Colonic mucosa (tissue), 4 donors: ENCODE data around the gene SEMA6D. TPM values are rescaled to one million over a fixed set of nuclear protein-coding genes. Genes with fewer than 3 reads are reported as not detected.

ENCODE experiments used
- DNase-seq: peaks from one replicate; pipeline ENCODE4 v3.0.0-alpha.2; 2020
- H3K27ac ChIP-seq: fragments of 200-600 bp; one replicate; pipeline ENCODE4 v1.8.0; 2021
- H3K27me3 ChIP-seq: fragments of 200-600 bp; one replicate; pipeline ENCODE4 v1.8.0; 2021
- H3K36me3 ChIP-seq: fragments of 200-600 bp; one replicate; pipeline ENCODE4 v1.8.0; 2021
- H3K4me1 ChIP-seq: fragments of 200-600 bp; one replicate; pipeline ENCODE4 v1.8.0; 2021; ENCODE audit warnings: mild to moderate bottlenecking
- H3K4me3 ChIP-seq: fragments of 200-600 bp; one replicate; pipeline ENCODE4 v1.8.0; 2021
- H3K9ac ChIP-seq, 2 donors: one replicate each; pipeline ENCODE4 v1.7.0; 2013; ENCODE audit warnings: control low read depth in 2 of 2, low read depth in 2 of 2, low read length in 2 of 2
- H3K9me3 ChIP-seq: fragments of 200-600 bp; one replicate; pipeline ENCODE4 v1.8.0; 2021
- intact Hi-C: fragments of 100-400 bp; cut with DNase I; formaldehyde crosslinking; loops from one replicate; pipeline ENCODE4 v1.14.1; 2022
- total RNA-seq, 2 donors: library from RNA; stranded (reverse); fragmentation: NEBNext Ultra II Directional in 1 of 2; extraction: Animal tissue kit (Norgen Biotek cat#: 25700) in 1 of 2; gene quantifications; one replicate each; pipeline ENCODE4 v1.2.1, GENCODE V29; 2021
- TF ChIP-seq, protein P1 (sequence below): fragments of 200-600 bp; IDR thresholded peaks from one replicate; pipeline ENCODE4 v1.8.0; 2022; ENCODE audit warnings: antibody characterized with exemption, mild to moderate bottlenecking
- donor health status: healthy.
- donor health status: DM: no; HTN: no; CAD: no.
- donor health status: DM: no; HTN: no; CAD: no.

Gene SEMA6D
- total RNA-seq, 2 donors from 2014 or later: 26.4 to 34.7 TPM

DNA sequence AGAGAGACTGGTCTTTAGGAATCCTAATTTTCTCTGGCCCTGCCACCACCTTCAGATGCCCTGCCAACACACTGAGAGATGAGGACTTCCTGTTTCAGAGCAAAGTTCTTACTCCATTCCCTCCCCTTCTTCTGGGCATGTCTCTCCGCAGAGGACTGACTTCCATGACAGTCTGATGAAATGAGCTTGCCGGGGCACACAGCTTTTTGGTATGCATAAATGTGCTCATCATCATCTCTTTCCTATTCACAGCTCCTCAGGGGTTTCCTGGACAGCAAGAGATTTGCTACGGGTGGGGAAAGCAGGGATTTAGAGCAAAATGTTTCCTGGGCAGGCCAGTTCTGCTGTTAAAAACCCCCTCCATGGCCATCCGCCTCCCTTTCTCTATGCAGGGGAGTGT is 27.6 kb upstream of the SEMA6D start:
- no peaks in the 10 kb centered on the region for H3K9me3 ChIP-seq
- intact Hi-C loops: no loop called here
- H3K4me1 ChIP-seq: no peaks in the 10 kb centered on the region
- no peaks in the 10 kb centered on the region for H3K36me3 ChIP-seq
- H3K4me3 ChIP-seq: no peak overlapping the region
- no peaks in the 10 kb centered on the region for H3K27me3 ChIP-seq
- H3K9ac ChIP-seq: no peak overlapping the region
- no peak overlapping the region for H3K27ac ChIP-seq
- TF ChIP-seq, protein P1, sequence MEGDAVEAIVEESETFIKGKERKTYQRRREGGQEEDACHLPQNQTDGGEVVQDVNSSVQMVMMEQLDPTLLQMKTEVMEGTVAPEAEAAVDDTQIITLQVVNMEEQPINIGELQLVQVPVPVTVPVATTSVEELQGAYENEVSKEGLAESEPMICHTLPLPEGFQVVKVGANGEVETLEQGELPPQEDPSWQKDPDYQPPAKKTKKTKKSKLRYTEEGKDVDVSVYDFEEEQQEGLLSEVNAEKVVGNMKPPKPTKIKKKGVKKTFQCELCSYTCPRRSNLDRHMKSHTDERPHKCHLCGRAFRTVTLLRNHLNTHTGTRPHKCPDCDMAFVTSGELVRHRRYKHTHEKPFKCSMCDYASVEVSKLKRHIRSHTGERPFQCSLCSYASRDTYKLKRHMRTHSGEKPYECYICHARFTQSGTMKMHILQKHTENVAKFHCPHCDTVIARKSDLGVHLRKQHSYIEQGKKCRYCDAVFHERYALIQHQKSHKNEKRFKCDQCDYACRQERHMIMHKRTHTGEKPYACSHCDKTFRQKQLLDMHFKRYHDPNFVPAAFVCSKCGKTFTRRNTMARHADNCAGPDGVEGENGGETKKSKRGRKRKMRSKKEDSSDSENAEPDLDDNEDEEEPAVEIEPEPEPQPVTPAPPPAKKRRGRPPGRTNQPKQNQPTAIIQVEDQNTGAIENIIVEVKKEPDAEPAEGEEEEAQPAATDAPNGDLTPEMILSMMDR: no peak
- no peak for DNase-seq

DNA sequence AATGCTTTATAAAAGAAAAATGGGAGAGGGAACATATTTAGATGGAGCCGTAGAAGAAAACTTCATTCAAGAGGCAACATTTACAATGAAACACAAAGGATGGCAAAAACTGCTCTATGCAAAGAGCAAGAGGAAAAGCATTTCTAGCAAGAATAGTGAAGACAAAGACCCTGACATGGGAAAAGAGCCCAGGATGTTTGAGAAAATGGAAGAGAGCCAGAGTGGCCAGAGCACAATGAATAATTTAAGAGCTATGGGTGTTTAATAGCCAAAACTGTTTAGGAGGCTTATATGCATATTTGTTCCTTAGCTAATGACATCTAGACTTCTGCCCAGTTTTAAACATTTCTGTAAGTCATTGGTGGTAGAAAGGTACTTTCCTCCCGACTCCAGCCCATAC is 25.4 kb upstream of the SEMA6D start:
- no peaks in the 10 kb centered on the region for H3K27me3 ChIP-seq
- no peak overlapping the region for H3K9ac ChIP-seq

DNA sequence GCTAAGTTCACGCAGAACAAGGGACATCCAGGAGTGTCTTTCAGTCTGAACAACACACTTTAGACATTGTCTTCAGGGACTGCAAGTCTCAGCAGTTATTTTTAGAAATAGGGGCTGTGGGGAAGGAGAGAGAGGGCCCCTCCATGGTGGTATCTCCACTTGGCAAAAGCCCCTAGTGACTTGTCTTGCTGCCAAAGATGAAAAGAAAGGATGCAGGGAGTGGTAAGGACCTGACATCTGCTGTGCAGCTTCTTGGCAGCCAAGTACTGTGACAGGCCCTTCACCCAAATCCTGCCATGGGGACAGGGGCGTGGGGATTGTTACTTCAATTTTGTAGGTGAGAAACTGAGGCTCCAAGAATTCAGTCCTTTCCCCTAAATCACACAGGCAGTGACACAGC is 21.0 kb upstream of the SEMA6D start:
- H3K9me3 ChIP-seq: no peaks in the 10 kb centered on the region
- intact Hi-C loops: no loop called here
- H3K27me3 ChIP-seq: no peaks in the 10 kb centered on the region
- no peak overlapping the region for H3K27ac ChIP-seq
- TF ChIP-seq, protein P1: no peak
- no peak for DNase-seq
- H3K4me1 ChIP-seq: no peaks in the 10 kb centered on the region
- no peak overlapping the region for H3K9ac ChIP-seq
- no peaks in the 10 kb centered on the region for H3K36me3 ChIP-seq
- H3K4me3 ChIP-seq: no peak overlapping the region

More for the DNA sequence above, 25.4 kb upstream of the SEMA6D start:
- intact Hi-C loops: no loop called here
- H3K4me1 ChIP-seq: no peaks in the 10 kb centered on the region
- H3K9me3 ChIP-seq: no peaks in the 10 kb centered on the region
- H3K36me3 ChIP-seq: no peaks in the 10 kb centered on the region
- DNase-seq: no peak
- H3K27ac ChIP-seq: no peak overlapping the region
- no peak overlapping the region for H3K4me3 ChIP-seq
- TF ChIP-seq, protein P1: no peak

DNA sequence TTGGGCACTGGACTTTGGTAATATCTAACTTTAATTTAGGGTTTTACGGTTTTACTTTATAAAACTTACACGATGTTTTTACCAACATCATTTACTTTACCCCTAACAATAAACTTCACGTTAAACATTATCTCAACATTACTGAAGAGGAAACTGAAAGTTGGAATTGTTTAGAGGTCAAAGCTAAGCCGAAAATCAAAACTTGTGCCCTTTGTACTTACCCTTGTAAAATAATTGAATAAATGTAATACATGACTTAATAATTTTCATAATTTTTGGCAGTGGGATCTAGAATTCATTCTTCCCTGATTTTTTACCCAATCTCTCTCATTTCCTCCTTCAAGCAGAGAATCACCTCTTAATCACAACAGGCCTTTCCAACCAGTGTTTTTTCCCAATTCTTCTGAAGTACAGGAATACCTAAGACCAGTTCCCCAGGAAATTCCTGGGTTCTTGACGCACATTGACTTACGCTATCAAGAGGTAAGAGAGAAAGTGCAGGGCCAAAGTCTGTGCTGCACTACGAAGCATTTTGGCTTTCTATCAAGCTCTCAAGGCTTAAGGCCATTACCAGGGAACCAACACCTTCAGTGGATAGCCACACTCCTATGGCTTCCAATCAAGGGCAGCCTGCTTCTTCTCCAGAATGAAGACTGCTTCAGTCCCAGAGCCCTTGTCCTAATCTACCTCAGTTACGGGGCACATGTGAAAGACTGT is 11.9 kb upstream of the SEMA6D start:
- Histone ChIP-seq H3K4me3 (no peak overlapping the region), H3K4me1 (no peaks in the 10 kb centered on the region), H3K27ac (peak overlapping the region; percentile 70), H3K36me3 (no peaks in the 10 kb centered on the region), H3K9ac (peak overlapping the region in 1 of 2 donors; percentile 38), H3K9me3 (no peaks in the 10 kb centered on the region), H3K27me3 (no peaks in the 10 kb centered on the region)
- peak; percentile 32 for DNase-seq
- intact Hi-C loops: no loop called here
- TF ChIP-seq, protein P1: no peak

DNA sequence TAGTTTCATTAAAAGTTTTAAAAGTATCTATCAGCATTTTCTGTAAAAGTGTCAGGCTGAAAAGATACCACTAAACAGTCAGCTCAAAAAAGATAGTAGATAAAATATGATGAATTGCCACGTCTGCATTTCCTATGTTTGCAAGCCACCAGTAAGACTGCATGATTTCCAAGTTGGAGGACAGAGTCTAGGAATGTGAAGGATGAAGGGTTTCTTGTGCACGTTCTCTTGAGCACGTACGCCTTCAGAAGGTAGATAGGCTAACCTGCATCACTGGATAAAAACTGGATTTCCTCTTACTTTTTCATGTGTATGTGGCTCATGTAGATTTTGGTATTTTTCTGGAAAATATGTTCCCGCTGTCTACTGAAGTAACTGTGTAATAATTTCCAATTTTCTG is 9.9 kb upstream of the SEMA6D start:
- no peaks in the 10 kb centered on the region for H3K27me3 ChIP-seq
- H3K9ac ChIP-seq: peak overlapping the region in 1 of 2 donors; percentile 43
- no peaks in the 10 kb centered on the region for H3K36me3 ChIP-seq
- TF ChIP-seq, protein P1: no peak
- H3K27ac ChIP-seq: peak overlapping the region; percentile 70
- H3K4me1 ChIP-seq: no peaks in the 10 kb centered on the region
- no peak overlapping the region for H3K4me3 ChIP-seq
- H3K9me3 ChIP-seq: no peaks in the 10 kb centered on the region
- DNase-seq: no peak
- intact Hi-C loops: no loop called here
